Measurements from ENCODE around the gene FYTTD1.

DNA sequence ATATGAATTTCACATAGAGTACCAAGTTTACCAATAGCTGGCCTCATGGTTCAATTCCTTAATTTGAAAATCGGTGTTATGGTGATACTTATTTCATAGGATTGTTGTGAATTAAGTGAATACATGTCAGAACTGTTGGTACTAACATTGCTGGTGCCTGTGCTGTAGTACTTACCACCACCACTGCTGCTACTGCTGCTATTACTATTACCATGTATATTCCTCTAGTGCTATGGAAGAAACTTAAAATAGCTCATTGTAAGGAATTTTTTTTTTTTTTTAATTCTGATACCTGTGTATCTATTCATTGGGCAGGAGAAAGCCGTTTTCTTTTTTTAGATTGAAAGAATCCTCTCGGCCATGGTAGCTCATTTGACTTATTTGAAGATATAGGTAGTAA, 3.6 kb downstream of the FYTTD1 start:
- TF ChIP-seq POLR2A (IDR thresholded peaks at IDR 0.05; ENCODE audit: low read length) (no peak), PHF8 (IDR thresholded peaks at IDR 0.05; ENCODE audit: borderline replicate concordance, low read depth) (no peak), RFX5 (IDR thresholded peaks at IDR 0.05) (no peak), BHLHE40 (IDR thresholded peaks at IDR 0.05; ENCODE audit: low read depth, low read length) (no peak), EP300 (IDR thresholded peaks at IDR 0.05) (no peak)
- TF ChIP-seq, protein P1, sequence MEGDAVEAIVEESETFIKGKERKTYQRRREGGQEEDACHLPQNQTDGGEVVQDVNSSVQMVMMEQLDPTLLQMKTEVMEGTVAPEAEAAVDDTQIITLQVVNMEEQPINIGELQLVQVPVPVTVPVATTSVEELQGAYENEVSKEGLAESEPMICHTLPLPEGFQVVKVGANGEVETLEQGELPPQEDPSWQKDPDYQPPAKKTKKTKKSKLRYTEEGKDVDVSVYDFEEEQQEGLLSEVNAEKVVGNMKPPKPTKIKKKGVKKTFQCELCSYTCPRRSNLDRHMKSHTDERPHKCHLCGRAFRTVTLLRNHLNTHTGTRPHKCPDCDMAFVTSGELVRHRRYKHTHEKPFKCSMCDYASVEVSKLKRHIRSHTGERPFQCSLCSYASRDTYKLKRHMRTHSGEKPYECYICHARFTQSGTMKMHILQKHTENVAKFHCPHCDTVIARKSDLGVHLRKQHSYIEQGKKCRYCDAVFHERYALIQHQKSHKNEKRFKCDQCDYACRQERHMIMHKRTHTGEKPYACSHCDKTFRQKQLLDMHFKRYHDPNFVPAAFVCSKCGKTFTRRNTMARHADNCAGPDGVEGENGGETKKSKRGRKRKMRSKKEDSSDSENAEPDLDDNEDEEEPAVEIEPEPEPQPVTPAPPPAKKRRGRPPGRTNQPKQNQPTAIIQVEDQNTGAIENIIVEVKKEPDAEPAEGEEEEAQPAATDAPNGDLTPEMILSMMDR (IDR thresholded peaks at IDR 0.05): no peak

Data from A549 (cell line).